Measurements from ENCODE around the gene MCTP2. TPM values are rescaled to one million over a fixed set of nuclear protein-coding genes. Genes with fewer than 3 reads are reported as not detected.

Gene MCTP2
- total RNA-seq, 4 donors from 2014 or later: 1.5 to 10.3 (median 5.7) TPM

GRCh38 chr15:94494732-94495131 lies 263.4 kb downstream of the MCTP2 start:
- Histone ChIP-seq H3K4me1 (no peaks in the 10 kb centered on the region), H3K27me3 (no peaks in the 10 kb centered on the region), H3K4me3 (no peak overlapping the region), H3K27ac (no peak overlapping the region), H3K9me3 (no peaks in the 10 kb centered on the region), H3K36me3 (no peaks in the 10 kb centered on the region)
- TF ChIP-seq EP300 (IDR thresholded peaks at IDR 0.05) (no peak), CTCF (IDR thresholded peaks at IDR 0.05) (no peak), POLR2AphosphoS5 (IDR thresholded peaks at IDR 0.05) (no peak), POLR2A (IDR thresholded peaks at IDR 0.05) (no peak)
- 81 to 87% methylated on average over 2 to 4 of the region's 4 CpGs for WGBS, 2 donors (ENCODE audit: low coverage in 1 of 2)
- no peak for ATAC-seq

DNA sequence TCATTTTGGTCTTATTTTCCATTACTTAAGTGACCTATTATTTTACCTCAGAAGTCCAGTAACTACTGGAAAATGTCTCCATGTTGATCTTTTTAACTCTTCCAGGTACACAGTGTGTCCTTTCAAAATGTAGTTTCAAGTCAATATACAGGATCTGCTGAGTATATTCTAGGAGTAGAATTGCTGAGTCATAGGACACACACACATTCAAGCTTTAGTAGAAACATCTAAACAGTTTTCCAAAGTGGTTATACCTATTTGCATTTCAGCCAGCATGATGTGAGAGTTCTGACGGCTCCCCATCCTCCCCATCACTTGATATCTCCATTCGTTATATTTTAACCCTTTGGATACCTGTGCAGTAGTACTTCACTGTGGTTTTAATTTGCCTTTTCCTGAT lies 271.9 kb downstream of the MCTP2 start:
- no peak overlapping the region for H3K27ac ChIP-seq
- no peaks in the 10 kb centered on the region for H3K36me3 ChIP-seq
- H3K27me3 ChIP-seq: no peaks in the 10 kb centered on the region
- no peak overlapping the region for H3K4me3 ChIP-seq
- TF ChIP-seq POLR2A (IDR thresholded peaks at IDR 0.05): no peak
- TF ChIP-seq CTCF (IDR thresholded peaks at IDR 0.05): no peak
- no peak for TF ChIP-seq EP300 (IDR thresholded peaks at IDR 0.05)
- TF ChIP-seq POLR2AphosphoS5 (IDR thresholded peaks at IDR 0.05): no peak
- peaks cover 0 to 15% (median 0%) of the 10 kb centered on the region in 3 donors for H3K9me3 ChIP-seq
- ATAC-seq: no peak
- WGBS, 2 donors (ENCODE audit: low coverage in 1 of 2): 68 to 70% methylated on average over 2 of the region's 2 CpGs
- H3K4me1 ChIP-seq: no peaks in the 10 kb centered on the region

GRCh38 chr15:94509259-94509658 lies 277.9 kb downstream of the MCTP2 start:
- H3K36me3 ChIP-seq: no peaks in the 10 kb centered on the region
- no peaks in the 10 kb centered on the region for H3K4me1 ChIP-seq
- peaks cover 0 to 16% (median 0%) of the 10 kb centered on the region in 3 donors for H3K9me3 ChIP-seq
- TF ChIP-seq CTCF (IDR thresholded peaks at IDR 0.05) (no peak), POLR2A (IDR thresholded peaks at IDR 0.05) (no peak), EP300 (IDR thresholded peaks at IDR 0.05) (no peak), POLR2AphosphoS5 (IDR thresholded peaks at IDR 0.05) (no peak)
- no peak overlapping the region for H3K4me3 ChIP-seq
- no peak overlapping the region for H3K27ac ChIP-seq
- no peaks in the 10 kb centered on the region for H3K27me3 ChIP-seq
- 80 to 86% methylated on average over 1 of the region's 1 CpG for WGBS, 2 donors (ENCODE audit: low coverage in 1 of 2)
- no peak for ATAC-seq

DNA sequence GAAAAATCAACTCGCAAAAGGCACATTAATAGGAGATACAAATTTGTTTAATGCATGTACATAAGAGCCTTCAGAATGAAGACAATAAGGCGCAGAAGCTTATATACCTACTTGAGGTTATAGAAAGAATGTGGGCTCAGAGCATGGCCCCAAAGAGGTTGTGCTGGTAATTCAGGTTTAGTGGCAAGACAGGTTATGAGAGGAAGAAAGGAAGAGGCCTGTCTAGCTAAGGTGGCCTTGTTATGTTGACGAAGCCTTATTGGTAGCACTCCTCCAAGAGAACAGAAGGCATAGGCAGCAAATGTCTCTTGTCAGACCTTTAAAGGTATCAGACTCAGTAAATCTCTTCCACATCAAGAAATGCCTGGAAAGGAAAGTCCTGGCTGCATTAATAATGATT lies 290.8 kb downstream of the MCTP2 start:
- ATAC-seq: no peak
- H3K36me3 ChIP-seq: no peaks in the 10 kb centered on the region
- no peaks in the 10 kb centered on the region for H3K27me3 ChIP-seq
- TF ChIP-seq EP300 (IDR thresholded peaks at IDR 0.05): no peak
- no peak for TF ChIP-seq POLR2A (IDR thresholded peaks at IDR 0.05)
- no peak for TF ChIP-seq CTCF (IDR thresholded peaks at IDR 0.05)
- TF ChIP-seq POLR2AphosphoS5 (IDR thresholded peaks at IDR 0.05): no peak
- no peak overlapping the region for H3K4me3 ChIP-seq
- 89 to 100% methylated on average over 3 of the region's 3 CpGs for WGBS, 2 donors (ENCODE audit: low coverage in 1 of 2)
- no peaks in the 10 kb centered on the region for H3K4me1 ChIP-seq
- peaks cover 0 to 5% (median 0%) of the 10 kb centered on the region in 3 donors for H3K9me3 ChIP-seq
- H3K27ac ChIP-seq: no peak overlapping the region

DNA sequence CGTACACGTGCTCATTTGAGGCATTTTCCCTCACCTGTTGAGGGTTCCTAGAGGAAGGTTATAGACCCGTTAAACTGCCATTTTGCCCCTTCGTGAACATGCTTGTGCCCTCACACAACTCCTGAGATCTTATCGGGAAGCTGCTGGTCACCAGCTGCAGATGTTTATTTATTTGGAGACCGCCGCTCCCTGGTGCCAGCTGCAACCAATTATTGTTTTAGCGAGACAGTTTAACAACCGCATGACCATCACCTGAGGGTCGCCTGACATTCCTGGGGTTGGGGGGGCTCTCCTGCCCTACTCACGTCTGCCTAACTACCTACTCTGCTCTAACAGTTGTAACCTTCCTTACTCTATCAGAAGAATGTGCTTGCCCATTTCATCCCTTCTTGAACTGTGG lies 292.5 kb downstream of the MCTP2 start:
- WGBS, 2 donors (ENCODE audit: low coverage in 1 of 2): 58 to 66% methylated on average over 4 to 11 of the region's 11 CpGs
- no peaks in the 10 kb centered on the region for H3K9me3 ChIP-seq
- no peak overlapping the region for H3K4me3 ChIP-seq
- H3K36me3 ChIP-seq: no peaks in the 10 kb centered on the region
- no peaks in the 10 kb centered on the region for H3K27me3 ChIP-seq
- TF ChIP-seq POLR2A (IDR thresholded peaks at IDR 0.05) (no peak), EP300 (IDR thresholded peaks at IDR 0.05) (no peak), CTCF (IDR thresholded peaks at IDR 0.05) (no peak), POLR2AphosphoS5 (IDR thresholded peaks at IDR 0.05) (no peak)
- no peaks in the 10 kb centered on the region for H3K4me1 ChIP-seq
- no peak for ATAC-seq
- no peak overlapping the region for H3K27ac ChIP-seq
